ENCODE results near the gene TMEM52. TPM values are rescaled to one million over a fixed set of nuclear protein-coding genes. Genes with fewer than 3 reads are reported as not detected.

TMEM52 gene
- total and polyA plus RNA-seq, 2 of the 8 experiments (the other 6 are each of a cell fraction or from before 2014, with no cell fraction given): 14.6 to 30.2 TPM

DNA sequence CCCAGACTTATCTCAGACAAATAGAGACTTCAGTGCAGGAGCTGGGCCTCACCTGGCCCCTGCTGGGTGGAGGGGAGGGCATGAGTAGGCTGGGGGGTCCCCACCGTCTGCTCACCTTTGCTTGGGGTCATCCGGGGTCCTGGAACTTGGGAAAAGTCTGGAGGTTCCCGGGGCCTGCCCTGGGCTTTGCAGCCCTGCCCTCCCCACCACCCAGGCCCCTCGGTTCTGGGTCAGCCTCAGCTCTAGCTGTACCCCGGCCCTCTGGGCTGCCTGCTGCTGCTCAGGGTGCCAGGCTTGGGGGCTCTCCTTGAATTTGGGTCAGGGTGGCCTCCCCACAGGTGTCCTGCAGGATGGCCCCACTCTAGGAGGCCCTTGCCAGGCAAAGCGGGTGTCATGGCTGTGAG is 2.4 kb upstream of the TMEM52 start:
- Histone ChIP-seq H2BK120ac (replicated peaks; ENCODE audit: low read depth, low read length) (no peak overlapping the region), H2BK15ac (ENCODE audit: low read length) (no peak overlapping the region), H3K4me1 (replicated peaks in 1 of 4; ENCODE audit: control insufficient read depth in 3 of 4, insufficient read depth in 4 of 4, low read length in 3 of 4) (peaks cover 0 to 15% (median 10%) of the 10 kb centered on the region in 4 experiments; a peak in 6 of 7 replicates), H3K36me3 (ENCODE audit: control insufficient read depth in 2 of 4, insufficient read depth in 4 of 4, low read length in 3 of 4) (no peaks in the 10 kb centered on the region), H2BK12ac (ENCODE audit: low read depth, low read length) (no peak overlapping the region), H3K4me3 (ENCODE audit: extremely low read depth in 1 of 4, insufficient read depth in 2 of 4, low read depth in 3 of 4, low read length in 4 of 4) (no peak overlapping the region), H3K56ac (replicated peaks; ENCODE audit: insufficient read length, low read depth, low read length) (no peak overlapping the region), H2BK20ac (ENCODE audit: low read length) (no peak overlapping the region), H2AK5ac (ENCODE audit: low read depth, low read length) (peak overlapping the region; percentile 39; the same call in 1 of the 2 replicates), H3K14ac (ENCODE audit: insufficient read length) (no peak overlapping the region), H3K79me2 (ENCODE audit: control insufficient read depth in 1 of 2, insufficient read depth in 2 of 2, low read length in 2 of 2) (no peaks in the 10 kb centered on the region), H3K27me3 (replicated peaks in 1 of 4; ENCODE audit: control insufficient read depth in 3 of 4, extremely low read depth in 1 of 4, insufficient read depth in 3 of 4, low read length in 3 of 4) (peaks cover 0 to 2% (median under 1%) of the 10 kb centered on the region in 4 experiments; a peak in 2 of 7 replicates), H3K23ac (ENCODE audit: insufficient read length) (no peak overlapping the region), H4K5ac (ENCODE audit: insufficient read length, low read depth, low read length) (no peak overlapping the region), H4K20me1 (replicated peaks in 1 of 2; ENCODE audit: control insufficient read depth in 1 of 2, insufficient read depth in 2 of 2, low read length in 2 of 2) (no peaks in the 10 kb centered on the region), H3K4ac (replicated peaks; ENCODE audit: insufficient read length, low read depth, low read length) (no peak overlapping the region), H3K9me3 (ENCODE audit: insufficient read depth in 2 of 2, low read depth in 1 of 2, low read length in 1 of 2) (peaks cover 0 to 10% of the 10 kb centered on the region in 2 experiments; a peak in 1 of 4 replicates), H3K23me2 (ENCODE audit: low read depth, low read length) (peaks cover 4% of the 10 kb centered on the region; the same call in 1 of the 2 replicates), H4K91ac (replicated peaks; ENCODE audit: insufficient read length, low read length) (no peak overlapping the region), H2BK5ac (ENCODE audit: low read depth, low read length) (no peak overlapping the region), H3K27ac (ENCODE audit: low read depth, low read length) (no peak overlapping the region), H3K9ac (replicated peaks in 1 of 4; ENCODE audit: extremely low read depth in 1 of 4, low read depth in 3 of 4, low read length in 3 of 4) (no peak overlapping the region), H3K79me1 (ENCODE audit: low read depth, low read length) (no peaks in the 10 kb centered on the region), H4K8ac (ENCODE audit: extremely low read depth, insufficient read depth, low read length) (no peak overlapping the region), H2AFZ (ENCODE audit: low read length) (no peak overlapping the region), H3K18ac (ENCODE audit: extremely low read depth, low read length) (no peak overlapping the region), H3K4me2 (ENCODE audit: insufficient read depth in 1 of 2, low read depth in 2 of 2, low read length in 2 of 2) (no peak overlapping the region)
- 82% methylated on average over 6 of the region's 6 CpGs; no CpG with 5 or more reads in 1 of the 2 experiments for WGBS, 2 experiments (ENCODE audit: extremely low coverage in 1 of 2, insufficient coverage in 1 of 2, insufficient read length in 1 of 2, insufficient replicate concordance in 2 of 2, low coverage in 1 of 2, low lambda C conversion rate in 2 of 2, missing lambda C conversion rate in 1 of 2)
- TF ChIP-seq SP2 (IDR thresholded peaks at IDR 0.05; ENCODE audit: low read length): no peak
- TF ChIP-seq, protein P1, sequence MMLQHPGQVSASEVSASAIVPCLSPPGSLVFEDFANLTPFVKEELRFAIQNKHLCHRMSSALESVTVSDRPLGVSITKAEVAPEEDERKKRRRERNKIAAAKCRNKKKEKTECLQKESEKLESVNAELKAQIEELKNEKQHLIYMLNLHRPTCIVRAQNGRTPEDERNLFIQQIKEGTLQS (IDR thresholded peaks at IDR 0.05; ENCODE audit: insufficient read depth, low read depth, low read length): no peak
- TF ChIP-seq TEAD4 (IDR thresholded peaks at IDR 0.05; ENCODE audit: low read depth, low read length): no peak
- no peak for TF ChIP-seq KDM4A (IDR thresholded peaks at IDR 0.05; ENCODE audit: low read depth, low read length, severe bottlenecking)
- no peak for TF ChIP-seq RBBP5 (IDR thresholded peaks at IDR 0.05; ENCODE audit: borderline replicate concordance, low read depth, low read length)
- DNase-seq (ENCODE audit: low read depth in 1 of 2, low spot score in 2 of 2): no peak
- ChIA-PET CTCF (ENCODE audit: partially characterized antibody) (interaction anchor here (0.6 to 1.3 kb wide), 5 partner anchors 20 to 309 kb away, joined by 3 to 8 read pairs (median 4); no protein-coding TSS in a partner anchor), POLR2A (ENCODE audit: partially characterized antibody) (interaction anchor here (2.6 kb wide), 1 partner anchor 9 kb away, joined by 14 read pairs; no protein-coding TSS in a partner anchor)
- no peak for FAIRE-seq

All from H1 (cell line).